ENCODE results near the gene PAQR5. TPM values are rescaled to one million over a fixed set of nuclear protein-coding genes. Genes with fewer than 3 reads are reported as not detected.

Gene PAQR5
- total RNA-seq, 1 donor from 2014 or later, result 0.15 TPM

DNA sequence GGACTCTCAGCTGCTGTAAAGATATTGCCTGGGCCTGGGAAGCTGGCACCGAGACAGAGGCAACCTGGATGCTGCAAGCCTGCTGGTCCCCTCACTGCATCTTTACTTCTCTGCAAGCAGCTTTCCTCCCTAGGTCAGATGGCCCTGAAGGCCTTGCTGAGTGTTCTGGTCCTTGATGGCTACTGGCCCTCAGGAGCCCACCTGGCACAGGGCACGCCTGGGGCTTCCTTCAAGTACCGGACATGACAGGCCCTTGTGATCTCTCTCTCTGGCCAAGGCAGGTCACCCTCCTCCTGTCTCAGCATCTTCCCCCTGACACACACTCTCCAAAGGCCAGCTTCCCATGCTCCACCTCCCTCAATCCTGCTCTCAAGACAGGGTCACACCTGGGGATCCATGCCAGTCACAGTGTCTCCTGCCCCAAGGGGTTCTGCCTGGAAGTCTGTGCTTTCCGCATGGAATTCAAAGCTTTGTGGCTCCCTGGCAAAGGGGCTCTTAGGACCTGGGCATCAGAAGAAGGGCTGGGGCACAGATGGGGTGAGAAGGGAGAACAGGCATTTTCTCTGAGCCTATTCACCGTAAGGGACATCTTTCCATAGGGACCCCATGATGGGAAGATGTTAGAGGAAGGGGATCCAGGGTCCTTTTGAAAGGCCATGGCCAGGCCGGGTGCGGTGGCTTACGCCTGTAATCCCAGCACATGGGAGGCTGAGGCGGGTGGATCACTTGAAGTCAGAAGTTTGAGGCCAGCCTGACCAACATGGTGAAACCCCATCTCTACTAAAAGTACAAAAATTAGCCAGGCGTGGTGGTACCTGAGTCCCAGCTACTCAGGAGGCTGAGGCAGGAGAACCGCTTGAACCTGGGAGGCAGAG, 4.7 kb upstream of the PAQR5 start:
- Mint-ChIP-seq H3K27me3 (ENCODE audit: unreplicated experiment) (peaks cover 7% of the 10 kb centered on the region), H3K36me3 (ENCODE audit: low read depth, unreplicated experiment) (no peaks in the 10 kb centered on the region), H3K4me1 (ENCODE audit: unreplicated experiment) (no peaks in the 10 kb centered on the region), H3K4me3 (ENCODE audit: unreplicated experiment) (no peak overlapping the region), H3K27ac (ENCODE audit: unreplicated experiment) (no peak overlapping the region), H3K9me3 (ENCODE audit: unreplicated experiment) (no peaks in the 10 kb centered on the region)
- TF ChIP-seq, protein P1, sequence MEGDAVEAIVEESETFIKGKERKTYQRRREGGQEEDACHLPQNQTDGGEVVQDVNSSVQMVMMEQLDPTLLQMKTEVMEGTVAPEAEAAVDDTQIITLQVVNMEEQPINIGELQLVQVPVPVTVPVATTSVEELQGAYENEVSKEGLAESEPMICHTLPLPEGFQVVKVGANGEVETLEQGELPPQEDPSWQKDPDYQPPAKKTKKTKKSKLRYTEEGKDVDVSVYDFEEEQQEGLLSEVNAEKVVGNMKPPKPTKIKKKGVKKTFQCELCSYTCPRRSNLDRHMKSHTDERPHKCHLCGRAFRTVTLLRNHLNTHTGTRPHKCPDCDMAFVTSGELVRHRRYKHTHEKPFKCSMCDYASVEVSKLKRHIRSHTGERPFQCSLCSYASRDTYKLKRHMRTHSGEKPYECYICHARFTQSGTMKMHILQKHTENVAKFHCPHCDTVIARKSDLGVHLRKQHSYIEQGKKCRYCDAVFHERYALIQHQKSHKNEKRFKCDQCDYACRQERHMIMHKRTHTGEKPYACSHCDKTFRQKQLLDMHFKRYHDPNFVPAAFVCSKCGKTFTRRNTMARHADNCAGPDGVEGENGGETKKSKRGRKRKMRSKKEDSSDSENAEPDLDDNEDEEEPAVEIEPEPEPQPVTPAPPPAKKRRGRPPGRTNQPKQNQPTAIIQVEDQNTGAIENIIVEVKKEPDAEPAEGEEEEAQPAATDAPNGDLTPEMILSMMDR (IDR thresholded peaks at IDR 0.05; ENCODE audit: unreplicated experiment), result no peak
- DNase-seq (ENCODE audit: low spot score), result no peak

DNA sequence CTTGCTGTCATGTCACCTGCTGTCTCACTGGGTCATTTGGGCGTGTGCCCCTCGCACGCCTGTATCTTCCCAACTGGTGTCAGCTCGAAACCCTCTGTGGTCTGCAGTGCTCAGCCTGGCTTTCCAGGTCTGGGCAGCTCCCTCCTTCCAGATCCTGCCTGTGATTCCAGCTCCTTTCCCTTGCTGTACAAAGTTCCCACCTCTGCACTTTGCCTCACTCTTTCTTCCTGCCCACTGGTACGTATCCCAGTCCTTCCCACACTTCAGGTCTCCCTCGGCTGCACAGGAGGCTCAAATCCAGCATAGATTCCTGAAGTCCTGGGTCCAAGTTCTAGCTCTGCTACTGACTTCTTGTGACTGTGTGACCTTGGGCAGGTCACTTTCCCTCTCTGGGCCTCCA, 2.1 kb upstream of the PAQR5 start:
- Mint-ChIP-seq H3K9me3 (ENCODE audit: unreplicated experiment) (no peaks in the 10 kb centered on the region), H3K27ac (ENCODE audit: unreplicated experiment) (no peak overlapping the region), H3K36me3 (ENCODE audit: low read depth, unreplicated experiment) (no peaks in the 10 kb centered on the region), H3K4me1 (ENCODE audit: unreplicated experiment) (no peaks in the 10 kb centered on the region), H3K4me3 (ENCODE audit: unreplicated experiment) (no peak overlapping the region), H3K27me3 (ENCODE audit: unreplicated experiment) (peaks cover 15% of the 10 kb centered on the region)
- TF ChIP-seq, protein P1 (IDR thresholded peaks at IDR 0.05; ENCODE audit: unreplicated experiment), result no peak
- DNase-seq (ENCODE audit: low spot score), result no peak

DNA sequence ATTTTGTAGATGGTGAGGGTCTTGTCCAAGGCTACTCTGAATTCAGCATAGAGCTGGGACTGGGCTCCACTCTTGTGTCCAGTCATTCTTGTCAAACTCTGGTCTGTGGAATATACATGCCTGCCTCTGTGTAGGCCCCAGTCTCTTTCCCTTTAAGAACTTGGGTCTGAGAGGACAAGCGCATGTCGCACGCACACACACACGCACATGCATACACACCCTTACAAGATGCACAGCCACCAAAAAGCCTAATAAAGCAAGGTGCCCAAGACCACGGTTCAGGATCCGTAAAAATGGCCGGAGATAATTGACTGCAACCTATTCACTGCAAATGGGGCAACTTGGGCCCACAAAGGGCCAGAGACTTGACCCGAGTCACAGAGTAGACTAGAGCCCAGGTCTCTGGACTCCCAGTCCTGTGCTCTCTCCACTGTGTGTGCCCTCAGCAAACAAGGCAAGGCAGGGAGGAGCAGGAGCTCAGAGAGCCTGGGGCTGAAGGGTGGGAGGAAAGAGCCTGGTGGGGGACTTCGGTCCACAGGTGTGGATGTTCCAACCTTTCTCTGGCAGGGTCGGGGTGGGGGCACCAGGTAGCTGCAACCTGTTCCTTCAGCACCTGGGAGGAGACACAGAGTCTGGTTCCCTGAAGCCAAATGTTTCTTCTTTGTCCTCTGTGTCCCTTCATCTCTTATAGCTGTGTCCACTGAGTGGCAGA, 914 bp upstream of the PAQR5 start:
- peaks cover 13% of the 10 kb centered on the region for H3K27me3 Mint-ChIP-seq (ENCODE audit: unreplicated experiment)

DNA sequence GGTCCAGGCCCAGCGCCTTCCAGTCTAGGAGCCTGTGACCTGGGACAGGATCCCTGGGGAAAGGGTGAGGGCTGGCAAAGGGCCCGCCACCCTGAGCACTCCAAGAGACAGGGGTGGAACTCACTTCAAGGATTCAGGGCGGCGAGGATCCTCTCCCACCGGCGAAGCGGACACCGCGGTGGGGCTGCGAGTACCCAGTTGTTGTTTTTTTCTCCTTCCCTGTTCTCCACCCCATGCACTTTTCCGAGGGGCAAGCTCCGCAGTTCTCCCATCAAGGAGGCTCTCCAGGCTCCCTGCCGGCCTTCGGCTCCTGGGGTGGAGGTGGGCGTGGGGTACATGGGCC, 387 bp upstream of the PAQR5 start:
- Mint-ChIP-seq H3K9me3 (ENCODE audit: unreplicated experiment) (no peaks in the 10 kb centered on the region), H3K27ac (ENCODE audit: unreplicated experiment) (no peak overlapping the region), H3K36me3 (ENCODE audit: low read depth, unreplicated experiment) (no peaks in the 10 kb centered on the region), H3K27me3 (ENCODE audit: unreplicated experiment) (peaks cover 13% of the 10 kb centered on the region), H3K4me1 (ENCODE audit: unreplicated experiment) (no peaks in the 10 kb centered on the region), H3K4me3 (ENCODE audit: unreplicated experiment) (peak overlapping the region; percentile 62)
- DNase-seq (ENCODE audit: low spot score), result no peak
- TF ChIP-seq, protein P1 (IDR thresholded peaks at IDR 0.05; ENCODE audit: unreplicated experiment), result no peak

More for the DNA sequence above, 914 bp upstream of the PAQR5 start:
- peak overlapping the region; percentile 42 for H3K4me3 Mint-ChIP-seq (ENCODE audit: unreplicated experiment)
- no peaks in the 10 kb centered on the region for H3K36me3 Mint-ChIP-seq (ENCODE audit: low read depth, unreplicated experiment)
- H3K27ac Mint-ChIP-seq (ENCODE audit: unreplicated experiment), result no peak overlapping the region
- H3K9me3 Mint-ChIP-seq (ENCODE audit: unreplicated experiment), result no peaks in the 10 kb centered on the region
- DNase-seq (ENCODE audit: low spot score), result no peak
- H3K4me1 Mint-ChIP-seq (ENCODE audit: unreplicated experiment), result no peaks in the 10 kb centered on the region
- TF ChIP-seq, protein P1 (IDR thresholded peaks at IDR 0.05; ENCODE audit: unreplicated experiment), result no peak

DNA sequence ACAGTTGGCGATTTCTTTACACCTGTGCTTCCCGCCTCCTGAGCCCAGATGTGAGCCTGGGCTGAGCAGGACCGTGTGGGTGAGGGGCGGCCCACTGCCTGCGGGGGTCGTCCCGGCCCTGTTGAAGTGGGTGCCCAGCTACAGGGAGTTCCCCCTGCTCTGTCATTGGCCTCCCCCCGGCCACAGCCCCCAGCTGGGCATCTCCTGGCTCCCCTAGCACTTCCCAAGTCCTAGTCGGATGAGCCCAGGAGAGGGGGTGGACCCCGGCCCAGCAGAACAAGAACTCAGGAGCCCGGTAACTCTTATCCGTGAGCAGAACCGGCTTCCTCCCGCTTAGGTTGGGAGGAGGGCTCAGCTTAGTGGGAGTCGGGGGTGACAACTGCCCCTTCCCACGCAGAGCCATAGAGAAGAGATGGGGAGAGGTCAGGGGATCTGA, 757 bp downstream of the PAQR5 start:
- TF ChIP-seq, protein P1 (IDR thresholded peaks at IDR 0.05; ENCODE audit: unreplicated experiment), result no peak
- no peak for DNase-seq (ENCODE audit: low spot score)
- Mint-ChIP-seq H3K4me3 (ENCODE audit: unreplicated experiment) (no peak overlapping the region), H3K9me3 (ENCODE audit: unreplicated experiment) (no peaks in the 10 kb centered on the region), H3K27me3 (ENCODE audit: unreplicated experiment) (peaks cover 15% of the 10 kb centered on the region), H3K27ac (ENCODE audit: unreplicated experiment) (no peak overlapping the region), H3K36me3 (ENCODE audit: low read depth, unreplicated experiment) (no peaks in the 10 kb centered on the region), H3K4me1 (ENCODE audit: unreplicated experiment) (no peaks in the 10 kb centered on the region)

All from endothelial cell (in vitro differentiated cells).